GM12873 (cell line): Measurements from ENCODE around the gene ACSM4.

Source experiments
- CTCF ChIP-seq: IDR thresholded peaks from 2 replicates; pipeline ENCODE4 v1.5.1; 2012; ENCODE audit warnings: low read depth, mild to moderate bottlenecking, moderate library complexity, low read length, control low read depth; ENCODE audit not compliant: insufficient read depth; ENCODE audit errors: missing control alignments

Gene ACSM4

GRCh38 chr12:7339675-7340074 is 35.8 kb downstream of the ACSM4 start:
- TF ChIP-seq CTCF: no peak

GRCh38 chr12:7344833-7345606 is 41.1 kb downstream of the ACSM4 start:
- TF ChIP-seq CTCF: no peak

- TF ChIP-seq CTCF: no peak
Observed at GRCh38 chr12:7346551-7347225, 42.8 kb downstream of the ACSM4 start.

GRCh38 chr12:7349418-7349817 is 45.5 kb downstream of the ACSM4 start:
- no peak for TF ChIP-seq CTCF

GRCh38 chr12:7351177-7351576 is 47.3 kb downstream of the ACSM4 start:
- TF ChIP-seq CTCF: no peak

GRCh38 chr12:7352661-7353060 is 48.8 kb downstream of the ACSM4 start:
- no peak for TF ChIP-seq CTCF

- no peak for TF ChIP-seq CTCF
Observed at GRCh38 chr12:7354529-7354928, 50.7 kb downstream of the ACSM4 start.
